HG02763 (cell line): Measurements from ENCODE around the gene PAX7.

Experiments used
- ATAC-seq: cut with Tn5 transposase; IDR thresholded peaks from one replicate; pipeline ENCODE4 v1.9.1; 2021; ENCODE audit warnings: mild to moderate bottlenecking, moderate library complexity; ENCODE audit not compliant: unreplicated experiment

PAX7 gene

GRCh38 chr1:18697541-18697940, 66.9 kb downstream of the PAX7 start:
- ATAC-seq: no peak

GRCh38 chr1:18700530-18700929, 69.9 kb downstream of the PAX7 start:
- ATAC-seq: no peak

- no peak for ATAC-seq
Observed at GRCh38 chr1:18701183-18701582, 70.5 kb downstream of the PAX7 start.

- ATAC-seq: no peak
Observed at GRCh38 chr1:18703041-18703621, 72.5 kb downstream of the PAX7 start.

GRCh38 chr1:18705811-18706210, 75.2 kb downstream of the PAX7 start:
- ATAC-seq: no peak

- ATAC-seq: no peak
Observed at GRCh38 chr1:18707696-18708257, 77.1 kb downstream of the PAX7 start.

GRCh38 chr1:18710002-18710401, 79.4 kb downstream of the PAX7 start:
- no peak for ATAC-seq

- no peak for ATAC-seq
Observed at GRCh38 chr1:18711003-18711402, 80.4 kb downstream of the PAX7 start.

- no peak for ATAC-seq
Observed at GRCh38 chr1:18711536-18712251, 81.0 kb downstream of the PAX7 start.

- ATAC-seq: no peak
Observed at GRCh38 chr1:18712252-18712600, 81.6 kb downstream of the PAX7 start.

GRCh38 chr1:18714404-18715175, 83.9 kb downstream of the PAX7 start:
- ATAC-seq: no peak

- no peak for ATAC-seq
Observed at GRCh38 chr1:18716112-18716784, 85.6 kb downstream of the PAX7 start.

GRCh38 chr1:18716785-18717678, 86.4 kb downstream of the PAX7 start:
- ATAC-seq: no peak

GRCh38 chr1:18719786-18720451, 89.3 kb downstream of the PAX7 start:
- no peak for ATAC-seq

GRCh38 chr1:18721041-18721440, 90.4 kb downstream of the PAX7 start:
- no peak for ATAC-seq

GRCh38 chr1:18721776-18722175, 91.1 kb downstream of the PAX7 start:
- no peak for ATAC-seq

- no peak for ATAC-seq
Observed at GRCh38 chr1:18722270-18722669, 91.6 kb downstream of the PAX7 start.

GRCh38 chr1:18723206-18723605, 92.6 kb downstream of the PAX7 start:
- ATAC-seq: no peak

GRCh38 chr1:18723701-18724411, 93.2 kb downstream of the PAX7 start:
- no peak for ATAC-seq
